Brain microvascular endothelial cell (primary cell): ENCODE data around the gene ABHD11.

Experiments
- DNase-seq: peaks from one replicate; pipeline ENCODE4 v3.0.0-alpha.2; 2020
- H3K27ac ChIP-seq: fragments of 250-450 bp; sonication (Bioruptor Pico); 2 replicates; pipeline ENCODE4 v1.5.1; 2020; ENCODE audit warnings: mild to moderate bottlenecking, moderate library complexity
- H3K27me3 ChIP-seq: fragments of 250-450 bp; sonication (Bioruptor Pico); replicated peaks from 2 replicates; pipeline ENCODE4 v1.5.1; 2020; ENCODE audit warnings: mild to moderate bottlenecking
- H3K36me3 ChIP-seq: fragments of 250-450 bp; sonication (Bioruptor Pico); replicated peaks from 2 replicates; pipeline ENCODE4 v1.5.1; 2020; ENCODE audit warnings: mild to moderate bottlenecking
- H3K4me3 ChIP-seq: 2 replicates; pipeline ENCODE4 v1.5.1; 2011; ENCODE audit warnings: low read depth, mild to moderate bottlenecking, control low read depth, low read length, moderate library complexity
- in situ Hi-C: cut with HindIII; loops from 2 replicates; pipeline ENCODE4 v1.10.0; 2017; ENCODE audit warnings: low sequenced_read_pairs, low pct_ligation_motif_present
- TF ChIP-seq, protein P1 (sequence below): IDR thresholded peaks from 2 replicates; pipeline ENCODE4 v1.5.1; 2011; ENCODE audit warnings: low read depth, mild to moderate bottlenecking, moderate library complexity, low read length, control low read depth, inconsistent platforms; ENCODE audit errors: missing control alignments

The ABHD11 gene

DNA sequence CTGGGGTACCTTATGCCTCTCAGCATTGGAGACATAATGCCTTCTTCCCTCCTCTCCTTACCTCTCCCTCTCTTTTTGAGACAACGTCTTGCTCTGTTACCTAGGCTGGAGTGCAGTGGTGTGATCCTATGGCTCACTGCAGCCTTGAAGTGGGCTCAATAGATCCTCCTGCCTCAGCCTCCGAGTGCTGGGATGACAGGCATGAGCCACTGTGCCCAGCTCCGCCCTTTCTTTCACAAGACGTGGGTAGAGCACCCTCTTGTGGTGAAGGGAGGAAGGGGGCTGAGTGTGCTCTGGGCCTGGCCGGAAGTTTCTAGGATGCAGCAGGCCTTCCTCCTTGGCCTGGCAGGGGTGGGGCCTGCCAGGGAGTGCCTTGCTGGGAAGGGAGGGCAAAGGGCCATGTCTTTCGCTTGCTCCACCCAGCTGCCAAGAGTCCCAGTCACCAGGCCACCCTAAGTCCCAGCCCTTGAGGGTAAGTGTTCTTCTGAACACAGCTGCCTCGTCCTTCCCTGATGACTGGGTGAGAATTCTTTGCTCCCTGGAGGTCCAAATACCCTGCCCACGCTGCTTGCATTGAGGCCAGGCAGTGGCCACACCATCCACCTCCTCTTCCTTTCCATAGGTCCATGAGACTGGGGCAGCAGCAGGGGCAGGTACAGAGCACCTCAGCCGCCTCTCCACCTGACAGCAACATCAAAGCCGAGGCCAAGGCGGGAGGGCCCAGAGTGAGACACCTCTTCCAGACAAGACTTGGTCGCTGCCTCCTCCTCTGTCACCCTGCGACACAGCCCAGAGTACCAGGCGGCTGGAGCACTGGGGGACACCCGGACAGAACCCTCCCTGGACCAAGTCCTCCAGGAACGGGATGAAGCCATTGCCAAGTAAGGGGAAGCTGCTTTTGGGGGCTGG, 3.7 kb downstream of the ABHD11 start:
- TF ChIP-seq, protein P1, sequence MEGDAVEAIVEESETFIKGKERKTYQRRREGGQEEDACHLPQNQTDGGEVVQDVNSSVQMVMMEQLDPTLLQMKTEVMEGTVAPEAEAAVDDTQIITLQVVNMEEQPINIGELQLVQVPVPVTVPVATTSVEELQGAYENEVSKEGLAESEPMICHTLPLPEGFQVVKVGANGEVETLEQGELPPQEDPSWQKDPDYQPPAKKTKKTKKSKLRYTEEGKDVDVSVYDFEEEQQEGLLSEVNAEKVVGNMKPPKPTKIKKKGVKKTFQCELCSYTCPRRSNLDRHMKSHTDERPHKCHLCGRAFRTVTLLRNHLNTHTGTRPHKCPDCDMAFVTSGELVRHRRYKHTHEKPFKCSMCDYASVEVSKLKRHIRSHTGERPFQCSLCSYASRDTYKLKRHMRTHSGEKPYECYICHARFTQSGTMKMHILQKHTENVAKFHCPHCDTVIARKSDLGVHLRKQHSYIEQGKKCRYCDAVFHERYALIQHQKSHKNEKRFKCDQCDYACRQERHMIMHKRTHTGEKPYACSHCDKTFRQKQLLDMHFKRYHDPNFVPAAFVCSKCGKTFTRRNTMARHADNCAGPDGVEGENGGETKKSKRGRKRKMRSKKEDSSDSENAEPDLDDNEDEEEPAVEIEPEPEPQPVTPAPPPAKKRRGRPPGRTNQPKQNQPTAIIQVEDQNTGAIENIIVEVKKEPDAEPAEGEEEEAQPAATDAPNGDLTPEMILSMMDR = peak; percentile 96
- Histone ChIP-seq H3K27ac (no peak overlapping the region), H3K4me3 (no peak overlapping the region), H3K36me3 (no peaks in the 10 kb centered on the region), H3K27me3 (no peaks in the 10 kb centered on the region)
- peak; percentile 66 for DNase-seq
- in situ Hi-C loops = no loop called here

DNA sequence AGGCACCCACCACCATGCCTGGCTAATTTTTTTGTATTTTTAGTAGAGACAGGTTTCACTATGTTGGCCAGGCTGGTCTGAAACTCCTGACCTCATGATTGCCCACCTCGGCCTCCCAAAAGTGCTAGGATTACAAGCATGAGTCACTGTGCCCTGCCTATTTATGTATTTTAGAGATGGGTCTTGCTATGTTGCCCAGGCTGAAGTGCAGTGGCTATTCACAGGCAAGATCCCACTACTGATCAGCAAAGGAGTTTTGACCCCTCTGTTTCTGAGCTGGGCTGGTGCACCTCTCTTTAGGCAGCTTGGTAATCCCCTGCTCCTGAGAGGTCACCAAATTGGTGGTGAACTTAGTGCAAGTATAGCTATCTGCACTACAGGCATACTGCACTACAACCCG, 6.2 kb downstream of the ABHD11 start:
- Histone ChIP-seq H3K4me3 (no peak overlapping the region), H3K27me3 (no peaks in the 10 kb centered on the region), H3K27ac (no peak overlapping the region), H3K36me3 (no peaks in the 10 kb centered on the region)
- TF ChIP-seq, protein P1 = no peak
- DNase-seq = no peak
- in situ Hi-C loops = no loop called here

DNA sequence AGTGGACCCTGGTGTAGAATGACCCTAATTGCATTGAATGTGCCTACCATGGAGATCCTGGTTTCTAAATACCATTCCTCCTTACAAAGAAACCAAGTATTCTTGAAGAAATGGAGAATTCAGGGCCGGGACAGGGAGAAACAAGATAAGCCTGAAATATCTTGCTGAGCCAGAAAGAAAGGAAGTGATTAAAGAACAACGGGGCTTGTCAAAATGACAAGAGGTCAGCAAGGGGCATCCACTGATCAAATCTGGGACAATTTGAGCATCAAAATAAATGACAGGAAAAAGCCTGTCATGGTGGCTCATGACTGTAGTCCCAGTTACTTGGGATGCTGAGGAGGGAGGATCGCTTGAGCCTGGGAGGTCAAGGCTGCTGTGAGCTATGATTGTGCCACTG, 8.1 kb downstream of the ABHD11 start:
- no peak overlapping the region for H3K4me3 ChIP-seq
- no peak for DNase-seq
- TF ChIP-seq, protein P1 = no peak
- H3K36me3 ChIP-seq = no peaks in the 10 kb centered on the region
- no peak overlapping the region for H3K27ac ChIP-seq
- H3K27me3 ChIP-seq = no peaks in the 10 kb centered on the region
- in situ Hi-C loops = no loop called here

DNA sequence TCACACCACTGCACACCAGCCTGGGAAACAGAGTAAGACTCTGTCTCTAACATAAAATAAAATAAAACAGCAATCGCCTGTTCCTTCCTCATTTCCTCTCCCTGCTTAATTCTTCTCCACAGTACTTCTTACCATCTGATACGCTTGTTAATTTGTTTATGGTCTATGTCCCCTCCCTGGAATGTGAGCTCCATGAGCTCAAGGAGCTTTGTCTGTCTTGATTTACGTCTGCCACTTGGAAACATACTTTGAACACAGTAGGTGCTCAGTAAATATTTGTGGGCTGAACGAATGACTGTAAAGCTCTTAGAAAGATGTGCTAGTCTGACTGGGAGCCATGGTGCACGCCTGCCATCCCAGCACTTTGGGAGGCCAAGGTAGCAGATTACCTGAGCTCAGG, 10.1 kb downstream of the ABHD11 start:
- H3K36me3 ChIP-seq = no peaks in the 10 kb centered on the region
- H3K4me3 ChIP-seq = no peak overlapping the region
- no peak overlapping the region for H3K27ac ChIP-seq
- no peaks in the 10 kb centered on the region for H3K27me3 ChIP-seq
- TF ChIP-seq, protein P1 = no peak
- in situ Hi-C loops = no loop called here
- no peak for DNase-seq

DNA sequence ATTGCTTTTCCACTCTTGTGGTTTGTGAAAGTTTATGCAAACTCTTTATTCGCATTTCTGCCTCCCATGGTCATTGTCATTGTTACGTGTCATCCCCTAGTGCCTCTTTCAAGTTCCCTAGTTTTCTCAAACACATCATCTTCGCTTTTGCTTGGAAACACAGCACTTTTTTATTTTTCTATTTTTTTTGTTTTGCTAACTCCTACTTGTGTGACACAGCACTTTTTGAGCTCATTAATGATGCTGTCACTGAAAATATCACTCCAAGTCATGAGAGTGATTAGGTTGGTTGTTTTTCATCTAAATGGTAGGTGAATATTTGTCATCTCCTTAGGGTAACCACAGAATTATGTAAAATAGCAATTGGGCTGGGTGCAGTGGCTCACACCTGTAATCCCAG, 10.7 kb downstream of the ABHD11 start:
- no peaks in the 10 kb centered on the region for H3K27me3 ChIP-seq

More for the DNA sequence above, 10.7 kb downstream of the ABHD11 start:
- no peaks in the 10 kb centered on the region for H3K36me3 ChIP-seq
- no peak overlapping the region for H3K27ac ChIP-seq
- in situ Hi-C loops = no loop called here
- DNase-seq = no peak
- TF ChIP-seq, protein P1 = no peak
- H3K4me3 ChIP-seq = no peak overlapping the region
